A549 (cell line): ENCODE measurements around the gene KCNQ5. TPM values are rescaled to one million over a fixed set of nuclear protein-coding genes. Genes with fewer than 3 reads are reported as not detected.

ENCODE experiments used
- ATAC-seq, 2 experiments: fragments of 200-7000 bp in 1 of 2; fragments of >200 bp in 1 of 2; cut with Nextera tagmentation in 1 of 2; cut with Tn5 transposase in 1 of 2; 3 replicates each; pipeline versions ENCODE4 v1.8.0 to v1.9.1; 2018 to 2020; ENCODE audit warnings: mild to moderate bottlenecking in 1 of 2, moderate library complexity in 1 of 2
- CTCF ChIA-PET: fragments of 300-600 bp; sonication (Branson Sonifier 250); formaldehyde crosslinking; extraction: SDS; loops from one replicate; lab custom pipeline; 2021; ENCODE audit warnings: antibody characterized with exemption, inconsistent platforms; lab: Yijun Ruan, JAX
- POLR2A ChIA-PET: fragments of 350-600 bp; formaldehyde crosslinking; extraction: SDS; loops from one replicate; lab custom pipeline; 2021; ENCODE audit warnings: antibody characterized with exemption, inconsistent platforms; lab: Yijun Ruan, JAX
- DNase-seq, 2 experiments: peaks; one replicate each; pipeline versions ENCODE4 v3.0.0 to v3.0.0-alpha.2; 2011 to 2016; ENCODE audit warnings: low read depth in 1 of 2, low spot score in 1 of 2
- FAIRE-seq: peaks from 2 replicates; lab custom pipeline; 2011; peaks lifted over from hg19 to GRCh38; lab: Jason Lieb, UNC
- H3K27ac ChIP-seq, 2 experiments: fragments of >200 bp; sonication (Bioruptor Twin); formaldehyde crosslinking; 3 replicates each; pipeline ENCODE4 v1.5.1; 2016 to 2017
- H3K4me1 ChIP-seq: fragments of >200 bp; sonication (Bioruptor Twin); formaldehyde crosslinking; 3 replicates; pipeline ENCODE4 v1.6.1; 2016
- H3K4me2 ChIP-seq: fragments of >200 bp; sonication (Bioruptor Twin); formaldehyde crosslinking; 3 replicates; pipeline ENCODE4 v1.6.1; 2016
- H3K4me3 ChIP-seq: fragments of >200 bp; sonication (Bioruptor Twin); formaldehyde crosslinking; 3 replicates; pipeline ENCODE4 v1.5.1; 2016
- H3K9me3 ChIP-seq: fragments of >200 bp; sonication (Bioruptor Twin); formaldehyde crosslinking; 3 replicates; pipeline ENCODE4 v1.6.1; 2016
- BCL3 ChIP-seq: fragments of >200 bp; sonication (Bioruptor Twin); formaldehyde crosslinking; IDR thresholded peaks from 3 replicates; pipeline ENCODE4 v1.6.1; 2016
- CBX2 ChIP-seq: fragments of 200-600 bp; sonication (generic); IDR thresholded peaks from 2 replicates; pipeline ENCODE4 v1.6.1; 2016; ENCODE audit warnings: low read depth, mild to moderate bottlenecking, borderline replicate concordance
- CHD2 ChIP-seq: fragments of 150-350 bp; IDR thresholded peaks from 2 replicates; pipeline ENCODE4 v1.6.1; 2014; ENCODE audit warnings: low read length; ENCODE audit not compliant: partially characterized antibody
- CHD4 ChIP-seq: fragments of 200-600 bp; sonication (generic); IDR thresholded peaks from 2 replicates; pipeline ENCODE4 v1.6.1; 2016; ENCODE audit warnings: antibody characterized with exemption, mild to moderate bottlenecking, borderline replicate concordance
- CTCF ChIP-seq: fragments of >200 bp; sonication (Bioruptor Twin); formaldehyde crosslinking; IDR thresholded peaks from 3 replicates; pipeline ENCODE4 v1.5.1; 2016
- FOSB ChIP-seq: fragments of 250-450 bp; sonication (Bioruptor Pico); IDR thresholded peaks from 2 replicates; pipeline ENCODE4 v1.5.0; 2020; ENCODE audit warnings: mild to moderate bottlenecking, moderate library complexity
- GATA3 ChIP-seq: IDR thresholded peaks from 2 replicates; pipeline ENCODE4 v1.6.1; 2012; ENCODE audit warnings: borderline replicate concordance
- HDAC2 ChIP-seq: fragments of 200-600 bp; sonication (generic); IDR thresholded peaks from 2 replicates; pipeline ENCODE4 v1.6.1; 2016
- HES2 ChIP-seq: fragments of >200 bp; sonication (Bioruptor Twin); formaldehyde crosslinking; IDR thresholded peaks from 2 replicates; pipeline ENCODE4 v1.6.1; 2016
- HOXB13 ChIP-seq: fragments of 250-450 bp; sonication (Bioruptor Pico); IDR thresholded peaks from 2 replicates; pipeline ENCODE4 v1.5.0; 2020; ENCODE audit warnings: low read depth, mild to moderate bottlenecking, moderate library complexity
- JUN ChIP-seq, 2 experiments: fragments of >200 bp; sonication (Bioruptor Twin); formaldehyde crosslinking; IDR thresholded peaks; 2 replicates in 1 of 2; 3 replicates in 1 of 2; pipeline ENCODE4 v1.6.1; 2016 to 2017
- JUNB ChIP-seq: fragments of >200 bp; sonication (Bioruptor Twin); formaldehyde crosslinking; IDR thresholded peaks from 2 replicates; pipeline ENCODE4 v1.6.1; 2016
- MAZ ChIP-seq: fragments of 150-350 bp; IDR thresholded peaks from 2 replicates; pipeline ENCODE4 v1.6.1; 2014; ENCODE audit warnings: antibody characterized with exemption, low read depth, low read length, borderline replicate concordance
- NPAS2 ChIP-seq: fragments of 250-450 bp; sonication (Bioruptor Pico); IDR thresholded peaks from 2 replicates; pipeline ENCODE4 v1.8.0; 2022; ENCODE audit warnings: mild to moderate bottlenecking, moderate library complexity, borderline replicate concordance
- PBX3 ChIP-seq: IDR thresholded peaks from 2 replicates; pipeline ENCODE4 v1.6.1; 2012
- PHF8 ChIP-seq: fragments of 200-600 bp; sonication (generic); IDR thresholded peaks from 2 replicates; pipeline ENCODE4 v1.6.1; 2016; ENCODE audit warnings: low read depth, mild to moderate bottlenecking, antibody characterized with exemption, moderate library complexity, borderline replicate concordance
- RFX5 ChIP-seq: fragments of 450-650 bp; IDR thresholded peaks from 2 replicates; pipeline ENCODE4 v1.7.1; 2014; ENCODE audit warnings: antibody characterized with exemption, mild to moderate bottlenecking, moderate library complexity
- TP53 ChIP-seq: fragments of 250-450 bp; sonication (Bioruptor Pico); IDR thresholded peaks from 2 replicates; pipeline ENCODE4 v1.5.0; 2021; ENCODE audit warnings: mild to moderate bottlenecking, moderate library complexity
- USF2 ChIP-seq: fragments of 450-650 bp; IDR thresholded peaks from 2 replicates; pipeline ENCODE4 v1.6.1; 2014; ENCODE audit warnings: antibody characterized with exemption
- ZFP36 ChIP-seq: fragments of 450-650 bp; IDR thresholded peaks from 2 replicates; pipeline ENCODE4 v1.6.1; 2014; ENCODE audit warnings: borderline replicate concordance; ENCODE audit not compliant: partially characterized antibody
- ZNF302 ChIP-seq: fragments of 250-450 bp; sonication (Bioruptor Pico); IDR thresholded peaks from 2 replicates; pipeline ENCODE4 v1.9.0; 2021; ENCODE audit warnings: inconsistent platforms, mild to moderate bottlenecking, moderate library complexity
- ZSCAN20 ChIP-seq: fragments of 250-450 bp; sonication (Bioruptor Pico); IDR thresholded peaks from 2 replicates; pipeline ENCODE4 v1.8.0; 2022; ENCODE audit warnings: mild to moderate bottlenecking, moderate library complexity
- WGBS: methylation state at CpG from one replicate; pipeline ENCODE4 v1.1.6; 2017; ENCODE audit errors: missing lambda C conversion rate; 5-methylcytosine and 5-hydroxymethylcytosine counted together
- polyA plus RNA-seq, 4 experiments: library from polyadenylated mRNA; depleted of rRNA in 3 of 4; stranded (reverse); fragments of >200 nt; fragmentation: RNase III in 1 of 4; extraction: RNeasy Plus Mini Kit Qiagen cat#74134 plus additional on column Dnase treatment in 1 of 4; gene quantifications; 2 replicates in 3 of 4; 3 replicates in 1 of 4; pipeline ENCODE4 v1.2.3, GENCODE V29; 2011 to 2017

The KCNQ5 gene
- polyA plus RNA-seq, 2 of the 4 experiments (the other 2 are of a cell fraction) = 1.2 to 1.3 TPM

- Histone ChIP-seq H3K4me2 (no peak overlapping the region), H3K27ac (no peak overlapping the region), H3K4me3 (no peak overlapping the region), H3K9me3 (no peaks in the 10 kb centered on the region), H3K4me1 (no peaks in the 10 kb centered on the region)
- ATAC-seq (no peak), DNase-seq (no peak), FAIRE-seq (no peak)
- WGBS = 79% methylated on average over 1 of the region's 1 CpG
- CTCF ChIA-PET = no interaction called here
- POLR2A ChIA-PET = no interaction called here
- TF ChIP-seq RFX5 = no peak
- no peak for TF ChIP-seq TP53 (CRISPR knock-in tag)
- no peak for TF ChIP-seq GATA3
- TF ChIP-seq HES2 = no peak
- no peak for TF ChIP-seq USF2
- no peak for TF ChIP-seq CBX2
- no peak for TF ChIP-seq HDAC2
Measured at GRCh38 chr6:72916906-72917305, 295.0 kb downstream of the KCNQ5 start.

- Histone ChIP-seq H3K27ac (no peak overlapping the region), H3K4me3 (no peak overlapping the region), H3K4me2 (no peak overlapping the region), H3K9me3 (no peaks in the 10 kb centered on the region), H3K4me1 (no peaks in the 10 kb centered on the region)
- no peak for TF ChIP-seq MAZ
- TF ChIP-seq HDAC2 = no peak
- no peak for TF ChIP-seq CHD4
- TF ChIP-seq CHD2 = no peak
- no peak for TF ChIP-seq PBX3
- TF ChIP-seq CTCF = no peak
- TF ChIP-seq ZNF302 (CRISPR knock-in tag) = no peak
- no peak for TF ChIP-seq PHF8
- no peak for TF ChIP-seq JUN (IDR thresholded peaks at IDR 0.05)
- no peak for TF ChIP-seq HOXB13 (CRISPR knock-in tag)
- no peak for TF ChIP-seq TP53 (CRISPR knock-in tag)
- TF ChIP-seq JUNB = no peak
- no peak for TF ChIP-seq ZSCAN20 (CRISPR knock-in tag)
- TF ChIP-seq USF2 = no peak
- no peak for TF ChIP-seq FOSB (CRISPR knock-in tag)
- no peak for TF ChIP-seq ZFP36
- TF ChIP-seq NPAS2 (CRISPR knock-in tag) = no peak
- TF ChIP-seq BCL3 = no peak
- DNase-seq = no peak
- FAIRE-seq = no peak
- ChIA-PET CTCF (no interaction called here), POLR2A (no interaction called here)
- WGBS = 71% methylated on average over 1 of the region's 1 CpG
- no peak for ATAC-seq
Measured at GRCh38 chr6:72922401-72922800, 300.5 kb downstream of the KCNQ5 start.
